ENCODE data around the gene KLHL2.
"Not testable (repeated sequence)": the region's sequence is repeated elsewhere in the genome, so short reads cannot be mapped to it uniquely, and the experiment has no call there.

The KLHL2 gene

DNA sequence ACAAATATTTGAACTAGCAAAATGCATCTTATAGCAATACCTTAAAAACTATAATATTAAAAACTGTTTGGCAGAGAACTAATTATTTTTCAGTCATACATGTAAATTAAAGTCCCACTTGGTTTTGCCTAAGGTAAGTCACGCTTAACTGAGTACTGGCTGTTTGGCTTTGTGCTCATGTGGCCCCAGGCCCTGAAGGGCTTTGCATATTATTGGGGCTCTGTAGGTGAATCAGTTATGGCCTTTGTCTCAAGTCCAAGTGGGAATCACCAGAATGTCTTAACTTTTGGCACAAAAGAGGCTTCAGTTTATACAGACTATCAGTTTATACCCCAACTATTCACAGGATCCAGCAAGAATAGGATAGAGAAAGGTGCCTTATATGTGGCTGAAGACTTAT lies 29.5 kb downstream of the KLHL2 start:
- DNase-seq = not testable (repeated sequence)

- peak; percentile 44 for DNase-seq
Observed at GRCh38 chr4:165238041-165238640, 30.8 kb downstream of the KLHL2 start.

- not testable (repeated sequence) for DNase-seq
Observed at GRCh38 chr4:165240761-165241160, 33.4 kb downstream of the KLHL2 start.

- DNase-seq = not testable (repeated sequence)
Observed at GRCh38 chr4:165244148-165244547, 36.8 kb downstream of the KLHL2 start.

DNA sequence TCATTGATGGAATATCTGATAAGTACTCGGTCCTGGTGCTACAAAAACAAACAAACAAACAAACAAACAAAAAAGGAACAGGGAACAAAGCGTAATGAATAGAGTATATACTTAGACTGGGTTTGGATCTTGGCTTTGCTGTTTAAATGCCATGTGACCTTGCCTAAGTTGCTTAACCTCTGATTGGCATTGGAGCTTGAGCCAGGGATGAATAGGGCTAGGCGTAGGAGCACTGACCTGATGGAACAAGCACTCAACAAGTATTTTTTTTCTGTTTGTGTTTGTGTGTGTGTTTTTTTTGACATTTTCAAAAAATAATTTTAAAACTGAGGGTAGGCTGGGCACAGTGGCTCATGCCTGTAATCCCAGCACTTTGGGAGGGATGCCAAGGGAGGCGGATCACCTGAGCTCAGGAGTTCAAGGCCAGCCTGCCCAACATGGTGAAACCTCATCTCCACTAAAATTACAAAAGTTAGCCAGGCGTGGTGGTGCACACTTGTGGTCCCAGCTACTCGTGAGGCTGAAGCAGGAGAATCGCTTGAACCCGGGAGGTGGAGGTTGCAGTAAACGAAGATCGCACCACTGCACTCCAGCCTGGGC lies 37.3 kb downstream of the KLHL2 start:
- not testable (repeated sequence) for DNase-seq

- DNase-seq = no peak
Observed at GRCh38 chr4:165248102-165248501, 40.7 kb downstream of the KLHL2 start.

DNA sequence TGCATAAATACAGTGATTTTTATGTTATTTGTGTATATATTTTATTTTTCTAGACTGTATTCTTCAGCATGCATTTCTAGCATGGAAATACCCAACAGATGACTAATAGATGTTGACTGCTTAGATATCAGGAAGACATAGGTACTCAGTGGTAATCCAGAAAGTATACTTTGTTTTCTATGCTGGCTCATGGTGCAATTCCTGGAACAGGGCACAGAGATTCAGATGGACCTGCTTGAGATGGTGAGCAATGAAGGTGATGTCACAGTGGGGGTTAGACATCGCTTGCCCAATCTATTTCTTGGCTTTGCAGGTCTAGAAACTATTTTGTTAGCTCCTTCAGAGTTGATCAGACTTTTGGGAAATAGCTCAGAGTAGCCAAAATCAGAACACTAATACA lies 41.5 kb downstream of the KLHL2 start:
- DNase-seq = not testable (repeated sequence)

GRCh38 chr4:165254771-165255170 lies 47.4 kb downstream of the KLHL2 start:
- not testable (repeated sequence) for DNase-seq

DNA sequence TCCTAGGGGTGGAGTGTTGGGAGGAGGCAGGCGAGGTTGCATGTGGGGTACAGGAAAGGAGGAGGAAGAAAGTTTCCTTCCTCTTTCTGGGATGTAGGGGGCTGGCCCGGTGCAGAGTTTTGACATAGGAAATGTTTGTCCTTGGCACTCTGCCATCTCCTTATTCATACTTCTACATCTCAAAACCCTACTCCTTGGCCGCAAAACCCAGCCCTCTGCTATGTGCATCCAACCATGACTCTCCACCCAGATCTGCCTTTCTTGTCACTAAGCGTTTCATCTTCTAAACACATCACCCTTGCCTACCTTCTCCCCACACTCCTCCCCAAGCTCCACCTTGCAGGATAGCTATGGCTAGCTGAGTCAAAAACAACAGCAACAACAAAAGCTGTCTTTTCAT lies 48.1 kb downstream of the KLHL2 start:
- DNase-seq = not testable (repeated sequence)

DNA sequence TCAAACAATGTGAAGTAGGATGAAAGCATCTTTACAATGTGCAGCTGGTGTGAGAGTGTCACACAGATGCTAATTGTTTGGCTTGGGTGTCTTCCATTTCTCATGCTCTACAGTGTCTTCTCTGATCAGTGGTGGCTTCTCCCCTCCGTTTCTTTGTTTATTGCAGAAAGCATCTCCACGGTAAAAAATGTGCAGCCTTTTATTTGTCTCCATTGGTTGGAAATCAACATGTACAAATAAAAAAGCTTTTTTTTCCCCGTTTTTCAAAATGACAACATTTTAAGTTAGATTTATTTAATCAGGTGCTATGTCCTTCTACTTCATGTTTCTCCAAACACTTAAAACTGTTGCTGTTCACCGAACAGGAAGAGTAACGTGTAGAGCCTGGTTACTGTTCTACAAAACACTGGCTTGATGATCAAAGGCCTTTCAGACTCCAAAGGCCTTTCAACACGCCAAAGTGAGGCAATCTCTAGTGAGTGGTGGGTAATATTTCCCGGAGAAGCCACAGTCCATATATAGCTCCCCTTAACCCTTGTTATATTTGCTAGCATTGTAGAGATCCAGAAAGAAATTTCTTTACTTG lies 48.8 kb downstream of the KLHL2 start:
- DNase-seq = not testable (repeated sequence)

DNA sequence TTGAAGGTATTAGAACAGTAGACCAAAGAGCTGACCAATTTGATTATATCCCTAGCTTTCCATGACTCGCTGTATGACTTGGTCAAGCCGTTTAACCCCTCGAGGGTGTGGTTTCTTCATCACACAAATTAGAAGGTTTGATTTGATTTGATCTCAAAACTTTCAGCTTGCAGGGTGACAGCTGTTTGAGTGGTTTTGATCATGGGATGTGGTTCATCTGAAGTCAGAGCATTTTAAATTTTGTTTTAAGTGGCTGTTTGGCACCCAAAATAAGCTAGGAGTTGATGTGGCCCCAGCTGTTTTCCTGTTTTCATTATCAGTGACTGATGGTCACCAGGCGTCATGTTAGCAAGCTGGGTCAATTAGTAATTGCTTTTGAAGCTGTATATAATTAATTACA lies 52.4 kb downstream of the KLHL2 start:
- not testable (repeated sequence) for DNase-seq

DNA sequence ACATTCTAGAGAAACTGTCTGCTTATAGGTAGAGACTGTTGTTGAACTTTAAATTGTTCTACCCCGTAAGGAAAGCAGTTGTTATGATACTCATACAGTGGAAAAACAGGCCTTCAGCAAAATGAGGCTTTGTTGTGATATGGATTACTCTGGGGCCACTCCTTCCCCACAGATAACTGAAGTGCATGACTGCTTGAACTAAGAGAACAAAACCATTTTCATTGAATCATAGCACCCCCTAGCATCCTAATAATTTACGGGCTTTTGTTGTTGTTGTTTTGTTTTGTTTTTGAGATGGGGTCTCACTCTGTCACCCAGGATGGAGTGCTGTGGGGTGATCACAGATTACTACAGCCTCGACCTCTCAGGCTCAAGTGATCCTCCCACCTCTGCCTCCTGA lies 54.9 kb downstream of the KLHL2 start:
- not testable (repeated sequence) for DNase-seq

DNA sequence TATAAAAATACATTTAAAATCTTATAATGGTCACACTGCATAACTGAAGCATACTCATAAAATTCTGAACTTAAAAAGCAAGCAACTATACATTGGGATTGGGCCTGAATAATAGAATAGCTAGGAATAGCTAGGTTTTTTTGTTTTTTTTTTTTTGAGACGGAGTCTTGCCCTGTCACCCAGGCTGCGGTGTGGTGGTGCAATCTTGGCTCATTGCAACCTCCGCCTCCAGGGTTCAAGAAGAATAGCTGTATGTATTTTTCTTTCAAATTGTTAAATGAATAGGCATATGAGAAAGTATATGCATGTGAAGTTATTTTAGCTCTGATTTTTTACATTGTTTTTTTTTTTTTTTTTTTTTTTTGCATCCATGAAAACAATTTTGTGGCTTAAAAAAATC lies 56.1 kb downstream of the KLHL2 start:
- not testable (repeated sequence) for DNase-seq

DNA sequence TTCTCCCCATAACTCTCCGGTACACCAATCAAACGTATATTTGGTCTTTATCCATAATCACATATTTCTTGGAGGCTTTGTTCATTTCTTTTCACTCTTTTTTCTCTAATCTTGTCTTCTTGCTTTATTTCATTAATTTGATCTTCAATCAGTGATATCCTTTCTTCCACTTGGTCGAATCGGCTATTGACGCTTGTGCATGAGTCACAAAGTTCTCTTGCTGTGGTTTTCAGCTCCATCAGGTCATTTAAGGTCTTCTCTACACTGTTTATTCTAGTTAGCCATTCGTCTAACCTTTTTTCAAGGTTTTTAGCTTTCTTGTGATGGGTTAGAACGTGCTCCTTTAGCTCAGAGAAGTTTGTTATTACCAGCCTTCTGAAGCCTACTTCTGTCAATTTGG lies 62.6 kb downstream of the KLHL2 start:
- DNase-seq = not testable (repeated sequence)

DNA sequence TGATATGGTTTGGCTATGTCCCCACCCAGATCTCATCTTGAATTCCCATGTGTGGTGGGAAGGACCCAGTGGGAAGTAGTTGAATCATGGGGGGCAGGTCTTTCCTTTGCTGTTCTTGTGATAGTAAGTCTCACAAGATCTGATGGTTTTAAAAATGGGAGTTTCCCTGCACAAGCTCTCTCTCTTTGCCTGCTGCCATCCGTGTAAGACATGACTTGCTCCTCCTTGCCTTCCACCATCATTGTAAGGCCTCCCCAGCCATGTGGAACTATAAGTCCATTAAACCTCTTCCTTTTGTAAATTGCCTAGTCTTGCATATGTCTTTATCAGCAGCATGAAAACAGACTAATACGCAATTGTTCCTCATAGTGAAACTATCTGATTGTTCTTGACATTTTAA lies 66.1 kb downstream of the KLHL2 start:
- DNase-seq = not testable (repeated sequence)

DNA sequence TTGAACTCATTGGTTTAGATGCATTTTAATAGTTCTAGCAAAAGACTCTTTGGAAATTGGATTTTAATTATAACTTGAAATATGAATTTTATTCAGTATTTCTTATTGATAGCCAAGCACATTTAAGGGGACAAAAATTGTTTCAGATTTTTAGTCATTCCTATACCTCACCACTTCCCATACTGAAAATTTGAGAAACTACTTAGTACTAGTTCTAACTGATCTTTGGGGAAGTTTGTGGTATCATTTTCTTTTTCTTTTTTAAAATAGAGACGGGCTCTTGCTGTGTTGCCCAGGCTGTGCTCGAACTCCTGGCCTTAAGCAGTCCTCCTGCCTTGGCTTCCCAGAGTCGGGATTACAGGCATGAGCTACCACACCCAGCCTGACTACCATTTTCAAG lies 68.0 kb downstream of the KLHL2 start:
- DNase-seq = not testable (repeated sequence)

DNA sequence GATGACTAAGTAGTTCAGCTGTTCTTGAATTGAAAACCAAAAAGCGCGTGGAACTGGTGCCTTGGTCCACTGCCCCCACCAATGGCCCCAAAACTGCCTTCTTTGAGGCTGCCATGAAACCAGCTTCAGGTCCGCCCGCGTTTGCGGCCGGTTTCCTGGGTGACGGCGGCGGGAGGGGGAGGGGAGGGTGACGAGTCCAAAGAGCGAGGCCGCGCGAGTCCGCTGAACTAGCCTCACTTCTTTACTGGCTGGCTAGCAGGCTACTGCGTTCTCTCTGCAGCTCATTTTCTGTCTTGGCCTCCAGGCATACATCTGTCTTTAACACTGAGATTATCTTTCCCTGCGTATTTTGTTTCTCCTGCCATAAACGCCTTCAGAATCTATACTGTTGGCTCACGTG lies 72.2 kb downstream of the KLHL2 start:
- not testable (repeated sequence) for DNase-seq

DNA sequence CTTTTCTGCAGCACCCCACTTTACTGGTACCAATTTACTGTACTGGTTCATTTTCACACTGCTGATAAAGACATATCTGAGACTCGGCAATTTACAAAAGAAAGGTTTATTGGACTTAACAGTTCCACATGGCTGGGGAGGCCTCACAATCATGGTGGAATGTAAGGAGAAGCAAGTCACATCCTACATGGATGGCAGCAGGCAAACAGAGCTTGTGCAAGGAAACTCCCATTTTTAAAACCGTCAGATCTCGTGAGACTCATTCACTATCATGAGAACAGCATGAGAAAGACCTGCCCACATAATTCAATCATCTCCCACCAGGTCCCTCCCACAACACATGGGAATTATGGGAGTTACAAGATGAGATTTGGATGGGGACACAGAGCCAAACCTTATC lies 77.3 kb downstream of the KLHL2 start:
- DNase-seq = not testable (repeated sequence)

DNA sequence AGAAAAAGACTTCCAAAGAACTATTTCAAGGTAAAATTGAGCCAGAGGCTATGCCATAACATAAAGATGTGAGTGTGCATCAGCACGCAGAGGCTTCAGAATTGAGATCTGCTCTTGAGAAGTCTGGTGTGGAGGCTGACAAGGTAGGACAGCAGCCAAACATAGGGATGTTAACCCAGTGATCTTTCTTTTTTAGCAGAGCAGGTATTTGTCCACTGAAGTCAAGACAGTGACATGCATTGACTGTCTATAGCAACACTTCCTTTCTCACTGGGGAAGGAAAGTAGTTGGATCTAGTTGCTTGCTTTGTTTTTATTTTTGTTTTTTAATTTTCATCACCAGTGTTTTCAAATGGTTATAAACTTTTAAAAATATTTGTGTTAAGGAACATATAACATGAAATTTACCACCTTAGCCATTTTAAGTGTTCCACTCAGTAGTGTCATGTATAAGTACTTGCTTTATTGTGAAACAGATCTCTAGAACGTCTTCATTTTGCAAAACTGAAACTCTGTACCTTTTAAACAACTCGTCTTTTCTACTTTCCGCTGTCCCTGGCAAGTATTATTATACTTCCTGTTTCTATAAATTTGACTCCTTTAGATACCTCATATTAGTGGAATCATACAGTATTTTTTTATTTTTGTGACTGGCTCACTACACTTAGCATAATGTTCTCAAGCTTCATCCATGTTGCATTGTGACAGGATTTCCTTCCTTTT lies 79.4 kb downstream of the KLHL2 start:
- not testable (repeated sequence) for DNase-seq

- DNase-seq = no peak
Observed at GRCh38 chr4:165288226-165288625, 80.9 kb downstream of the KLHL2 start.

- DNase-seq = no peak
Observed at GRCh38 chr4:165288639-165289422, 81.5 kb downstream of the KLHL2 start.

DNA sequence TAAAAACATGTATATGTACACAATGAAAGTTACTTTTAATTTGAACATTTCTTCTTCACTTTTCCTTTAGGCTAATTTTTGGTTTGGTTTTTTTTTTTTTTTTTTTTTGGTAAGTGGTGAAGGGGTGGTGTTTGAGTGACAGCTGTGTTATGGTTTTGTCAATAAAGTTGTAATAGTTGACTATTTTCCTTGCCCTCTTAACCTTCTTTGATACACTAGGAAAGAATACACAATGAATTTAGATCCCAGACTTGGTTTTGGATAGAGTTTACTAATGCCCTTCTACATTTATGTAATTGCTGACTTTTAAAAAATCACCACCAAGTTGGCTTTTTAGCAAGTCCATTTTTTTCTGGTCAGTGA lies 82.0 kb downstream of the KLHL2 start:
- no peak for DNase-seq

DNA sequence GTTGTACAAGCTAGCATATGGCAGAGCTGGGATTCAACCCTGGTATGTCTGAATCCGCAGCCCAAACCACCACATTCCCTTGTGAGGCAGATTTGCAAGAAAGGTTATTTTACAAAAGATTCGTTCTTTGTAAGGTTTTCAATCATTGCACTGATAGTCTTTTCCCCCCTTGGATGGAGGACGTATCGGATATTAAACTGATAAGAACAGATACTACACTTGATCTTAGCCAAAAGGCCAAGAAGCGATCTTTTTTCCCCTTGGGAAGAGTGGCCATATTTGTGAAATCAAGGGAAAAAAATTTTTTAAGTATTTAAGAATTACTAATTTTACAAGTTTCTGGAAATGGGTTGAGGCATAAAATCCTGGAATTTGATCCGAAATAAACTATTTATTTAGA lies 85.7 kb downstream of the KLHL2 start:
- no peak for DNase-seq
